HG03064 (cell line): ENCODE results near the gene NOX5.

ENCODE experiments used
- ATAC-seq: cut with Tn5 transposase; IDR thresholded peaks from one replicate; pipeline ENCODE4 v1.9.1; 2021; ENCODE audit warnings: low read depth; ENCODE audit not compliant: unreplicated experiment

Gene NOX5

GRCh38 chr15:69075440-69075839, 60.9 kb downstream of the NOX5 start:
- no peak for ATAC-seq

GRCh38 chr15:69076756-69077155, 62.3 kb downstream of the NOX5 start:
- no peak for ATAC-seq

- ATAC-seq: no peak
Measured at GRCh38 chr15:69078638-69079037, 64.1 kb downstream of the NOX5 start.

GRCh38 chr15:69080295-69081248, 66.1 kb downstream of the NOX5 start:
- no peak for ATAC-seq

GRCh38 chr15:69081310-69082004, 67.0 kb downstream of the NOX5 start:
- ATAC-seq: no peak

GRCh38 chr15:69082021-69082502, 67.6 kb downstream of the NOX5 start:
- no peak for ATAC-seq

- no peak for ATAC-seq
Measured at GRCh38 chr15:69082554-69082953, 68.1 kb downstream of the NOX5 start.

GRCh38 chr15:69084404-69085030, 70.0 kb downstream of the NOX5 start:
- no peak for ATAC-seq

GRCh38 chr15:69085325-69086081, 71.0 kb downstream of the NOX5 start:
- no peak for ATAC-seq

- ATAC-seq: no peak
Measured at GRCh38 chr15:69086427-69087204, 72.1 kb downstream of the NOX5 start.

- no peak for ATAC-seq
Measured at GRCh38 chr15:69087366-69087976, 73.0 kb downstream of the NOX5 start.

- ATAC-seq: no peak
Measured at GRCh38 chr15:69088300-69088965, 73.9 kb downstream of the NOX5 start.

GRCh38 chr15:69089258-69089657, 74.8 kb downstream of the NOX5 start:
- ATAC-seq: no peak

GRCh38 chr15:69090197-69090948, 75.9 kb downstream of the NOX5 start:
- no peak for ATAC-seq

- no peak for ATAC-seq
Measured at GRCh38 chr15:69091654-69092053, 77.2 kb downstream of the NOX5 start.

- ATAC-seq: no peak
Measured at GRCh38 chr15:69092159-69092558, 77.7 kb downstream of the NOX5 start.

- ATAC-seq: no peak
Measured at GRCh38 chr15:69093127-69093526, 78.6 kb downstream of the NOX5 start.

GRCh38 chr15:69093614-69094013, 79.1 kb downstream of the NOX5 start:
- ATAC-seq: no peak
